HG02870 (cell line): ENCODE data around the gene SLC39A12.

ENCODE experiments used
- ATAC-seq: cut with Tn5 transposase; IDR thresholded peaks from one replicate; pipeline ENCODE4 v1.9.1; 2021; ENCODE audit warnings: mild to moderate bottlenecking, moderate library complexity; ENCODE audit not compliant: unreplicated experiment

Gene SLC39A12

GRCh38 chr10:17961551-17962422, 10.1 kb downstream of the SLC39A12 start:
- ATAC-seq: peak; percentile 36

- ATAC-seq: no peak
Measured at GRCh38 chr10:17963431-17963830, 11.7 kb downstream of the SLC39A12 start.

- no peak for ATAC-seq
Measured at GRCh38 chr10:17965649-17966235, 14.0 kb downstream of the SLC39A12 start.

GRCh38 chr10:17974505-17974904, 22.8 kb downstream of the SLC39A12 start:
- ATAC-seq: no peak

GRCh38 chr10:17980846-17981565, 29.3 kb downstream of the SLC39A12 start:
- no peak for ATAC-seq

- no peak for ATAC-seq
Measured at GRCh38 chr10:17981766-17982380, 30.2 kb downstream of the SLC39A12 start.

GRCh38 chr10:17984056-17984455, 32.3 kb downstream of the SLC39A12 start:
- peak; percentile 96 for ATAC-seq

- ATAC-seq: no peak
Measured at GRCh38 chr10:17984563-17984962, 32.8 kb downstream of the SLC39A12 start.

- peak; percentile 93 for ATAC-seq
Measured at GRCh38 chr10:17989908-17990767, 38.4 kb downstream of the SLC39A12 start.

GRCh38 chr10:17992266-17992665, 40.5 kb downstream of the SLC39A12 start:
- no peak for ATAC-seq

GRCh38 chr10:17993361-17993760, 41.6 kb downstream of the SLC39A12 start:
- ATAC-seq: no peak

- ATAC-seq: no peak
Measured at GRCh38 chr10:18000601-18001000, 48.9 kb downstream of the SLC39A12 start.

- no peak for ATAC-seq
Measured at GRCh38 chr10:18005445-18005780, 53.7 kb downstream of the SLC39A12 start.

- no peak for ATAC-seq
Measured at GRCh38 chr10:18005781-18006456, 54.2 kb downstream of the SLC39A12 start.

GRCh38 chr10:18008986-18009385, 57.3 kb downstream of the SLC39A12 start:
- ATAC-seq: no peak

GRCh38 chr10:18010050-18010449, 58.3 kb downstream of the SLC39A12 start:
- ATAC-seq: no peak

- ATAC-seq: no peak
Measured at GRCh38 chr10:18020523-18020922, 68.8 kb downstream of the SLC39A12 start.

- no peak for ATAC-seq
Measured at GRCh38 chr10:18021725-18022480, 70.2 kb downstream of the SLC39A12 start.
